A673 (cell line): ENCODE results near the gene HERC5. TPM values are rescaled to one million over a fixed set of nuclear protein-coding genes. Genes with fewer than 3 reads are reported as not detected.
"Not testable (repeated sequence)": the region's sequence is repeated elsewhere in the genome, so short reads cannot be mapped to it uniquely, and the experiment has no call there.

Experiments
- BruUV-seq: library from RNA; stranded (reverse); fragments of 400-500 nt; replicated peaks from 2 replicates; lab custom pipeline; 2021; lab: Mats Ljungman, UMichigan
- CTCF ChIA-PET: fragments of 300-600 bp; sonication (Branson Sonifier 250); formaldehyde crosslinking; loops from one replicate; lab custom pipeline; 2022; ENCODE audit warnings: antibody characterized with exemption; lab: Charles Lee
- POLR2A ChIA-PET: fragments of 300-600 bp; sonication (Branson Sonifier 250); formaldehyde crosslinking; loops from one replicate; lab custom pipeline; 2022; ENCODE audit warnings: antibody characterized with exemption; ENCODE audit not compliant: low non-redundant PET; lab: Charles Lee
- DNase-seq: peaks from one replicate; pipeline ENCODE4 v3.0.0-alpha.2; 2015; ENCODE audit warnings: low spot score
- H3K27ac ChIP-seq: fragments of 200-600 bp; sonication (generic); 2 replicates; pipeline ENCODE4 v1.5.1; 2016; ENCODE audit warnings: mixed run types, low read depth, mild to moderate bottlenecking, mixed read lengths, antibody characterized with exemption, low read length; ENCODE audit not compliant: poor library complexity, severe bottlenecking
- H3K27me3 ChIP-seq: fragments of 200-600 bp; sonication (generic); replicated peaks from 2 replicates; pipeline ENCODE4 v1.6.1; 2017; ENCODE audit warnings: mixed run types, low read depth, mild to moderate bottlenecking, mixed read lengths, antibody characterized with exemption, low read length; ENCODE audit not compliant: insufficient read depth, poor library complexity
- H3K36me3 ChIP-seq: fragments of 200-600 bp; sonication (generic); 2 replicates; pipeline ENCODE4 v1.6.1; 2016; ENCODE audit warnings: mixed run types, mild to moderate bottlenecking, mixed read lengths, antibody characterized with exemption, low read length; ENCODE audit not compliant: insufficient read depth, poor library complexity, severe bottlenecking
- H3K4me1 ChIP-seq: fragments of 200-600 bp; sonication (generic); 2 replicates; pipeline ENCODE4 v1.6.1; 2017; ENCODE audit warnings: mixed run types, mild to moderate bottlenecking, mixed read lengths, antibody characterized with exemption, low read length; ENCODE audit not compliant: insufficient read depth, poor library complexity, severe bottlenecking
- H3K4me3 ChIP-seq: fragments of 200-600 bp; sonication (generic); 2 replicates; pipeline ENCODE4 v1.5.1; 2016; ENCODE audit warnings: low read depth, mixed run types, mild to moderate bottlenecking, mixed read lengths, low read length; ENCODE audit not compliant: poor library complexity, severe bottlenecking
- H3K9me3 ChIP-seq: fragments of 200-600 bp; sonication (generic); 2 replicates; pipeline ENCODE4 v1.6.1; 2016; ENCODE audit warnings: mixed run types, low read depth, mild to moderate bottlenecking, mixed read lengths, antibody characterized with exemption, low read length; ENCODE audit not compliant: poor library complexity, severe bottlenecking
- CTCF ChIP-seq: fragments of 300-800, 200-600 bp; sonication (generic); conservative IDR thresholded peaks from 2 replicates; pipeline ENCODE4 v1.5.1; 2017; ENCODE audit warnings: low read depth, mild to moderate bottlenecking, antibody characterized with exemption, low read length, moderate library complexity, mixed read lengths
- EZH2 ChIP-seq: fragments of 200-600 bp; sonication (generic); IDR thresholded peaks from 2 replicates; pipeline ENCODE4 v1.6.1; 2017; ENCODE audit warnings: borderline replicate concordance, low read depth, mild to moderate bottlenecking, mixed read lengths, antibody characterized with exemption, low read length; ENCODE audit not compliant: poor library complexity, severe bottlenecking
- intact Hi-C: fragments of 100-400 bp; cut with micrococcal nuclease; formaldehyde crosslinking; loops from one replicate; pipeline ENCODE4 v1.10.0; 2022; ENCODE audit not compliant: unreplicated experiment
- total RNA-seq: library from RNA; stranded (reverse); gene quantifications from 2 replicates; pipeline ENCODE4 v1.2.3, GENCODE V29; 2021

HERC5 gene
- total RNA-seq, 1 experiment from 2014 or later = 0.54 TPM

- Histone ChIP-seq H3K36me3 (no peaks in the 10 kb centered on the region), H3K9me3 (no peaks in the 10 kb centered on the region), H3K4me1 (no peaks in the 10 kb centered on the region), H3K27ac (no peak overlapping the region), H3K4me3 (no peak overlapping the region), H3K27me3 (no peaks in the 10 kb centered on the region)
- CTCF ChIA-PET = no interaction called here
- POLR2A ChIA-PET = no interaction called here
- no TSS peak for BruUV-seq
- intact Hi-C loops = no loop called here
- no peak for DNase-seq
- TF ChIP-seq CTCF (no peak), EZH2 (no peak)
Measured at GRCh38 chr4:88435987-88436693, 20.8 kb upstream of the HERC5 start.

GRCh38 chr4:88437873-88438272 is 19.0 kb upstream of the HERC5 start:
- intact Hi-C loops, H3K27ac ChIP-seq, H3K27me3 ChIP-seq, POLR2A ChIA-PET, H3K36me3 ChIP-seq, H3K4me3 ChIP-seq, H3K9me3 ChIP-seq, BruUV-seq, DNase-seq, CTCF ChIA-PET, H3K4me1 ChIP-seq: not testable (repeated sequence)

- H3K9me3 ChIP-seq = no peaks in the 10 kb centered on the region
- BruUV-seq = no TSS peak
- POLR2A ChIA-PET = no interaction called here
Measured at GRCh38 chr4:88439161-88439760, 17.7 kb upstream of the HERC5 start.

More at GRCh38 chr4:88439161-88439760, 17.7 kb upstream of the HERC5 start:
- no peaks in the 10 kb centered on the region for H3K36me3 ChIP-seq
- no peak overlapping the region for H3K4me3 ChIP-seq
- intact Hi-C loops = no loop called here
- H3K27ac ChIP-seq = no peak overlapping the region
- no peak for DNase-seq
- H3K4me1 ChIP-seq = no peaks in the 10 kb centered on the region
- CTCF ChIA-PET = no interaction called here
- H3K27me3 ChIP-seq = no peaks in the 10 kb centered on the region
- TF ChIP-seq EZH2 = no peak
- TF ChIP-seq CTCF = no peak
